Hair follicle dermal papilla cell (primary cell): ENCODE measurements around the gene CEP126. TPM values are rescaled to one million over a fixed set of nuclear protein-coding genes. Genes with fewer than 3 reads are reported as not detected.

ENCODE experiments used
- total RNA-seq: library from RNA; depleted of rRNA; stranded (reverse); fragments of >200 nt; gene quantifications from 2 replicates; pipeline ENCODE4 v1.2.3, GENCODE V29; 2012

Gene CEP126
- total RNA-seq, result 2.6 and 3.7 TPM in 2 replicates

GRCh38 chr11:101914738-101915426 is at the start of gene CEP126:
Gene CEP126 (plus strand): TSS chr11:101915010. CDS start chr11:101915285, 275 bp downstream.

GRCh38 chr11:101916422-101916821 is 1.6 kb downstream of the CEP126 start, which contains the start of gene ANGPTL5:
Gene ANGPTL5 (minus strand): TSS chr11:101916522. CDS start chr11:101907909, 8,613 bp downstream.

GRCh38 chr11:102047305-102047924 is 132.6 kb downstream of the CEP126 start, which contains the start of gene CFAP300:
Gene CFAP300 (plus strand): TSS chr11:102047437. CDS start chr11:102047471, 34 bp downstream.

Other genes starting within 250 kb of the CEP126 start
- not detected in 2 replicates for gene ANGPTL5, start 1.5 kb downstream of the CEP126 start, total RNA-seq
- 6.0 and 7.2 TPM in 2 replicates for gene CFAP300, start 132.4 kb downstream of the CEP126 start, total RNA-seq
- gene YAP1, start 195.4 kb downstream of the CEP126 start, total RNA-seq, result 234 and 295 TPM in 2 replicates